Naive B cell (primary cell): ENCODE results near the gene SPAG5. TPM values are rescaled to one million over a fixed set of nuclear protein-coding genes. Genes with fewer than 3 reads are reported as not detected.

Experiments used
- ATAC-seq, 2 donors: fragments of 150-1000 bp; cut with Tn5 transposase; 2 replicates each; pipeline ENCODE4 v1.10.0; 2021; ENCODE audit warnings: low read depth in 2 of 2, mild to moderate bottlenecking in 2 of 2, moderate library complexity in 2 of 2
- DNase-seq: peaks from one replicate; pipeline ENCODE4 v3.0.0; 2022
- H3K27ac Mint-ChIP-seq, 6 donors: one replicate each; pipeline ENCODE4 v1.8.0; 2020 to 2022; ENCODE audit warnings: mild to moderate bottlenecking in 6 of 6, mixed read lengths in 6 of 6, moderate library complexity in 5 of 6, inconsistent platforms in 2 of 6
- H3K27me3 Mint-ChIP-seq, 3 donors: one replicate each; pipeline ENCODE4 v1.8.0; 2021 to 2022; ENCODE audit warnings: mixed read lengths in 3 of 3, mild to moderate bottlenecking in 1 of 3
- H3K36me3 Mint-ChIP-seq, 2 donors: one replicate each; pipeline ENCODE4 v1.8.0; 2020 to 2022; ENCODE audit warnings: mixed read lengths in 2 of 2, inconsistent platforms in 1 of 2, mild to moderate bottlenecking in 1 of 2
- H3K4me1 Mint-ChIP-seq, 3 donors: one replicate each; pipeline ENCODE4 v1.8.0; 2020 to 2022; ENCODE audit warnings: mixed read lengths in 3 of 3, inconsistent platforms in 1 of 3, mild to moderate bottlenecking in 1 of 3, moderate library complexity in 1 of 3
- H3K4me3 Mint-ChIP-seq, 8 donors: one replicate each; pipeline ENCODE4 v1.8.0; 2020 to 2022; ENCODE audit warnings: mild to moderate bottlenecking in 8 of 8, mixed read lengths in 8 of 8, moderate library complexity in 8 of 8, inconsistent platforms in 2 of 8
- H3K9me3 Mint-ChIP-seq, 7 donors: one replicate each; pipeline ENCODE4 v1.8.0; 2020 to 2022; ENCODE audit warnings: mixed read lengths in 7 of 7, mild to moderate bottlenecking in 5 of 7, inconsistent platforms in 2 of 7, moderate library complexity in 1 of 7
- polyA plus RNA-seq, 6 donors: library from polyadenylated mRNA; unstranded; fragments of 300-500 nt; fragmentation: Illumina TruSeq; gene quantifications; one replicate each; pipeline ENCODE4 v1.2.3, GENCODE V29; 2021; ENCODE audit warnings: low read depth in 6 of 6

Gene SPAG5
- polyA plus RNA-seq, 6 donors from 2014 or later = 0.26 to 1.1 (median 0.62) TPM; not detected in 1

GRCh38 chr17:28574526-28574925 is 24.3 kb downstream of the SPAG5 start:
- ATAC-seq (no peak), DNase-seq (no peak)
- Mint-ChIP-seq H3K4me3 (peak overlapping the region in 2 of 8 donors; percentile 28 to 99), H3K27ac (peak overlapping the region in 1 of 6 donors; percentile 70), H3K27me3 (no peaks in the 10 kb centered on the region), H3K9me3 (no peaks in the 10 kb centered on the region), H3K36me3 (peaks cover 0 to 4% of the 10 kb centered on the region in 2 donors), H3K4me1 (peaks cover 37 to 49% (median 46%) of the 10 kb centered on the region in 3 donors)

- Mint-ChIP-seq H3K36me3 (peaks cover 0 to 4% of the 10 kb centered on the region in 2 donors), H3K4me3 (peak overlapping the region in 5 of 8 donors; percentile 28 to 99 (median 47)), H3K27ac (peak overlapping the region in 1 of 6 donors; percentile 11), H3K9me3 (no peaks in the 10 kb centered on the region), H3K4me1 (peaks cover 39 to 54% (median 48%) of the 10 kb centered on the region in 3 donors), H3K27me3 (no peaks in the 10 kb centered on the region)
- no peak for ATAC-seq
- DNase-seq = no peak
Observed at GRCh38 chr17:28573966-28574480, 24.8 kb downstream of the SPAG5 start.

DNA sequence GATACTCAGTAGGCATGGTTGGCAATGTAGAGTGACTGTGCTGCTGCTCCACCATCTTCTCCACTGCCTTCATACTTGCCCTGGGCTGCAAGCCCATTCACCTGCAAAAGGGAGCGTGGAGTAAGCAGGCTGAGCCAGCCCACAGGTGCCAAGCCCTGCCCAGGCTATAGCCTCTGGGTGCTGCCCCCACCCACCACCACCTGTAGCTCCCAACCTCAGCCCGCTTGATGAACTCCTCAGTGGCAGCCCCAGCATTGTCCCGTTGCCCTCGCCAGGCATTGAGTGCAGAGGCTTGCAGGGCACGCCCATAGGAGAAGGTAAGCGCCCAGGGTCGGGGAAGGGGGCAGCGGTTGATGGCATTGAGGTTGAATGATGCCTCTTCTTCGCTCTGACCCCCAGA is 25.3 kb downstream of the SPAG5 start:
- no peaks in the 10 kb centered on the region for H3K9me3 Mint-ChIP-seq
- peak overlapping the region in 3 of 8 donors; percentile 10 to 99 (median 63) for H3K4me3 Mint-ChIP-seq
- DNase-seq (no peak), ATAC-seq (no peak)
- H3K36me3 Mint-ChIP-seq = peaks cover 0 to 4% of the 10 kb centered on the region in 2 donors
- no peaks in the 10 kb centered on the region for H3K27me3 Mint-ChIP-seq
- H3K27ac Mint-ChIP-seq = peak overlapping the region in 1 of 6 donors; percentile 15
- peaks cover 40 to 59% (median 52%) of the 10 kb centered on the region in 3 donors for H3K4me1 Mint-ChIP-seq

DNA sequence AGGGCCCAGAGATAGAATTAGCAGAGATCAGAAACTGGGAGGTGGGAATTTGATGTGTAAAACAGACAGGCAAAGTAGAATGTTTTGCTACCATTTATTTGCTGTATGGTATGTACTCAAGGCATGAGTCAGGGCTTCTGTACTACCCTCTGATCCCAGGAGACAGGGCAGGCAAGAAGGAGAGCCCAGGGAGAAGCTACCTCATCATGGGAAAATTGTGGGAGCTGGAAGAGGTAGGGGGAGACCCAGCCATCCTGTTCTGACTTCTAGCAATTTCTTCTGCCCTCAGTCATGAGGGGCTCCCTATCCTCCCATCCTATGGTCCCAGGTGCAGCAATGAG is 25.8 kb downstream of the SPAG5 start:
- H3K4me3 Mint-ChIP-seq = peak overlapping the region in 5 of 8 donors; percentile 10 to 99 (median 92)
- no peak for ATAC-seq
- H3K27ac Mint-ChIP-seq = peak overlapping the region in 2 of 6 donors; percentile 12 to 34

GRCh38 chr17:28572259-28573039 is 26.4 kb downstream of the SPAG5 start:
- Mint-ChIP-seq H3K9me3 (no peaks in the 10 kb centered on the region), H3K4me1 (peaks cover 51 to 67% (median 63%) of the 10 kb centered on the region in 3 donors), H3K4me3 (peak overlapping the region; percentile 92 to 99 (median 96)), H3K36me3 (peaks cover 0 to 4% of the 10 kb centered on the region in 2 donors), H3K27ac (peak overlapping the region in 5 of 6 donors; percentile 33 to 95 (median 89)), H3K27me3 (no peaks in the 10 kb centered on the region)
- DNase-seq (no peak), ATAC-seq (no peak)

More for the DNA sequence above, 25.8 kb downstream of the SPAG5 start:
- peaks cover 45 to 64% (median 57%) of the 10 kb centered on the region in 3 donors for H3K4me1 Mint-ChIP-seq
- H3K9me3 Mint-ChIP-seq = no peaks in the 10 kb centered on the region
- no peaks in the 10 kb centered on the region for H3K27me3 Mint-ChIP-seq
- peaks cover 0 to 4% of the 10 kb centered on the region in 2 donors for H3K36me3 Mint-ChIP-seq
- no peak for DNase-seq

DNA sequence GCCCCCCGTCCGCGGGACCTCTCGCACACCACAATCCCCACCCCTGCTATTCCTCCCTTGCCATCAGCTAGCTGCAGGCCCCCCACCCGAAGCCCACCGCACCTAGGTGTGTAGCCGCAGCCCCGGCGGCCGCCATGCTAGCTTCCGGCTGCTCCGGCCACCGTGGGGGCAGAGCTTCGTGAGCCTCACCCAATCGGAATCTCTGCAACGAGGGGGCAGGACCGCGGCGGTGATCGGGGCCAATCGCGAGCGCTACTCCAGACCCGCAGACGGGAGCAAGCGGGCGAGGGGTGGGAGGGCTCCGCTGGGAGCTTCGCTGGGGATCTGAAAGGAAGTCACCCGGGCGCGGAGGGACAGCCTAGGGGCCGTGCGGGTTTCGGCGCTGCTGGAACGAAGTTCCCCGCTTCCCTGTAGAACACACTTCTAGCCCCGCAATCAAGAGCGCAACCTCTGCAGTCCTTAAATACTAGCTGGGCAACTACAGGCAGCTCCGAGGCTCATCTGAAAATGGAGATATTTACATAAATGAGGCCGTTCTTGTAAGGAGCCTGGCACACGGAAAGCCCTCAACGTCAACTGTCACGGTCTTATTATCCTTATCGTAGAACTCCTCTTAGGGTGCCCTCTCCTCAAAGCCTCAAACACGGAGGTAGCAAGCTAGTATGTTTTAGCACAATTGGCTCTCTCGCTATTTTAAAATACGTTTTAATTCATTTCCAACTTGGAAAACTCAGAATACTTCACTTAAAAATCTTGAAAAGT is 27.3 kb downstream of the SPAG5 start, which contains the start of gene PIGS:
Gene PIGS, minus strand, starts transcription at position 164 of the 762 bp plus-strand sequence. Its CDS starts 28 bp downstream, at position 136.
- ATAC-seq = peak; percentile 89 to 92
- Mint-ChIP-seq H3K27me3 (no peaks in the 10 kb centered on the region), H3K9me3 (no peaks in the 10 kb centered on the region), H3K36me3 (peaks cover 0 to 4% of the 10 kb centered on the region in 2 donors), H3K27ac (peak within 1 kb of the TSS; percentile 88 to 96 (median 94)), H3K4me1 (peaks cover 51 to 68% (median 63%) of the 10 kb centered on the region in 3 donors), H3K4me3 (peak within 1 kb of the TSS; percentile 92 to 99 (median 96))
- DNase-seq = peak; percentile 89

DNA sequence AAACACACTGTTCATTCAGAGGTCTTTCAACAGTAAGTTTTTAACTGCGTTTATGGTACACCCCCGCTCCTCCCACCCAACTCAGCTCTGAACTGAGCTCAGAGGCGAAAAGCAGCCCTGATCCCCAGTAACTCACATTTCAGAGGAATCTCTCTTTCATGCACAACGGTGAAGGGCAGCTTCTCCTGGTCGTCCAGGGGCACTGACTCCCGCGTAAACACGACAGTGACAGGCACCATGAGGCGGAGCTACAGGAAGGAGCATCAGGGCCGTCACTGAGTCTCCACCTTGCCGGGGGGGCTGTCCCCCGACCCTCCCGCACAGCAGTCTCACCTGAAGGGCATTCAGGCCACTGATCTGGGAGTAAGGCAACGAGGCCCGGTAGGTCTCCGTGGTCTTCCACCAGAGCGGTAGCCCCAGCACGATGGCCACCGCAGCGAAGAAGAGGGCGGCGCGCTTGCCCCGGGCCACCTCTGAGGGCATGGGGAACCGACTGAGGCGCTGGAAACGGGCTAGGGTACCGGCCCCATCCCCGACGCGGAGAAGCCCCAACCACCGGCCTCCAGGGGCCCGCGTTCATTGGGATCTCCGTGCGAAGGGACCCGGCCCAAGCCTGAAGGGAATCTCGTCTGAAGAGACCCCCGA is 28.0 kb downstream of the SPAG5 start:
- peaks cover 45 to 64% (median 56%) of the 10 kb centered on the region in 3 donors for H3K4me1 Mint-ChIP-seq
- no peak for DNase-seq
- H3K27me3 Mint-ChIP-seq = no peaks in the 10 kb centered on the region
- H3K27ac Mint-ChIP-seq = peak overlapping the region; percentile 78 to 96 (median 94)
- peak overlapping the region; percentile 92 to 99 (median 96) for H3K4me3 Mint-ChIP-seq
- H3K36me3 Mint-ChIP-seq = peaks cover 0 to 4% of the 10 kb centered on the region in 2 donors
- peak; percentile 19 to 20 for ATAC-seq
- H3K9me3 Mint-ChIP-seq = no peaks in the 10 kb centered on the region

- H3K27me3 Mint-ChIP-seq = no peaks in the 10 kb centered on the region
- DNase-seq = no peak
- H3K9me3 Mint-ChIP-seq = no peaks in the 10 kb centered on the region
- peaks cover 0 to 4% of the 10 kb centered on the region in 2 donors for H3K36me3 Mint-ChIP-seq
- H3K4me3 Mint-ChIP-seq = peak overlapping the region in 7 of 8 donors; percentile 1 to 99 (median 96)
- H3K27ac Mint-ChIP-seq = peak overlapping the region in 2 of 6 donors; percentile 31 to 40
- peaks cover 43 to 74% (median 55%) of the 10 kb centered on the region in 3 donors for H3K4me1 Mint-ChIP-seq
- no peak for ATAC-seq
Observed at GRCh38 chr17:28569446-28569845, 29.4 kb downstream of the SPAG5 start.

GRCh38 chr17:28567604-28568003 is 31.2 kb downstream of the SPAG5 start:
- ATAC-seq (peak; percentile 63 to 70), DNase-seq (peak; percentile 71)
- H3K4me1 Mint-ChIP-seq = peaks cover 43 to 76% (median 48%) of the 10 kb centered on the region in 3 donors
- no peaks in the 10 kb centered on the region for H3K36me3 Mint-ChIP-seq
- no peaks in the 10 kb centered on the region for H3K27me3 Mint-ChIP-seq
- H3K4me3 Mint-ChIP-seq = peak overlapping the region; percentile 41 to 89 (median 86)
- no peaks in the 10 kb centered on the region for H3K9me3 Mint-ChIP-seq
- peak overlapping the region; percentile 27 to 97 (median 92) for H3K27ac Mint-ChIP-seq

DNA sequence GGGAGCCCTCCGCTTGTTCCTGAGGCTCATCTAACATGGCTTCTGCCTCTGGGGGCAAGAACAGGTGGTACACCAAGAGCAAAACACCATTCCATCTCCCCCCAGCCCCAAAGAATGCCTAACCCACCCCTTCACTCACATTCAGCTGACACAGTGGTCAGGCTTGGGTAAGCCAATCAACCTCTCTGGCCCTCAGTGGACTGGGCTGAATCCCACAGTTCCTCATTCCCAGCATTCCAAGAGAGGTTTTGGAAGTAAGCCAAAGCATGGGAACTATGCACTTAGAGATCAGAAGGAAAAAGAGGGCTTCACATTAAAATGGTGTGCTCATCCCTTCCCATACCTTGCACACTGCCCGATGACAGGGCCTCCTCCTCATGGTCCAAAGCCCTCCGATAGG is 35.4 kb downstream of the SPAG5 start:
- Mint-ChIP-seq H3K36me3 (peaks cover 0 to 8% of the 10 kb centered on the region in 2 donors), H3K4me3 (no peak overlapping the region), H3K9me3 (no peaks in the 10 kb centered on the region), H3K27ac (no peak overlapping the region), H3K4me1 (peaks cover 17 to 44% (median 21%) of the 10 kb centered on the region in 3 donors), H3K27me3 (no peaks in the 10 kb centered on the region)
- ATAC-seq = no peak
- no peak for DNase-seq

DNA sequence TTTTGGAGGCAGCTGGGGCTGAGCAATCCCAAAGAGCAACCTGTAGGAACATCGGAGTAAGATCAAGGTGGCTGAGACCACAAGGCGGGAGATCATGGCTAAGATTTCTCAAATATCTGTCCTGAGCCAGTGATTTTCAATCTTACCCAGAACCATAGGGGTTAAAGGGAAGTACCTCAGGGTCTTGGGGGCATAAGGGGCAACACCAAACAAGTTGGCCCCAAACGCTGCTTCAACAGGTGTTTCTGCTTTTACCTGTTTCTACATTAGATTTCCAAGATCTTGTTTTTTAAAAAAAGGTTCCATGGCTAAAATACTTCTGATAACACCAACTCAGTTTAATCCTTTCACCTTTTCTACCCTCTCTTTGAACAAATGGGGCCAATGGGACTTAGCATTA is 43.8 kb downstream of the SPAG5 start:
- Mint-ChIP-seq H3K27me3 (no peaks in the 10 kb centered on the region), H3K4me1 (peaks cover 33 to 39% (median 36%) of the 10 kb centered on the region in 3 donors), H3K9me3 (no peaks in the 10 kb centered on the region), H3K36me3 (peaks cover 35 to 36% of the 10 kb centered on the region in 2 donors), H3K4me3 (peak overlapping the region in 2 of 8 donors; percentile 29 to 90), H3K27ac (no peak overlapping the region)
- ATAC-seq = no peak
- DNase-seq = no peak

GRCh38 chr17:28554565-28554964 is 44.3 kb downstream of the SPAG5 start:
- peak overlapping the region in 4 of 8 donors; percentile 44 to 90 (median 50) for H3K4me3 Mint-ChIP-seq
- H3K27ac Mint-ChIP-seq = peak overlapping the region in 1 of 6 donors; percentile 58
- no peaks in the 10 kb centered on the region for H3K9me3 Mint-ChIP-seq
- H3K36me3 Mint-ChIP-seq = peaks cover 35 to 36% of the 10 kb centered on the region in 2 donors
- peaks cover 37 to 43% (median 40%) of the 10 kb centered on the region in 3 donors for H3K4me1 Mint-ChIP-seq
- ATAC-seq (no peak), DNase-seq (no peak)
- H3K27me3 Mint-ChIP-seq = no peaks in the 10 kb centered on the region
